ENCODE measurements around the gene ARHGAP44.

- no peak for TF ChIP-seq MIER1 (IDR thresholded peaks at IDR 0.05; ENCODE audit: low read depth)
- TF ChIP-seq POLR2A (conservative IDR thresholded peaks at IDR 0.05) = no peak
- TF ChIP-seq ZBTB33 (CRISPR knock-in tag; IDR thresholded peaks at IDR 0.05) = no peak
Measured at GRCh38 chr17:12902046-12902445, 112.7 kb downstream of the ARHGAP44 start.

Data from K562 (cell line).